PC-9 (cell line): ENCODE measurements around the gene KRTAP5-10. TPM values are rescaled to one million over a fixed set of nuclear protein-coding genes. Genes with fewer than 3 reads are reported as not detected.
"Not testable (repeated sequence)": the region's sequence is repeated elsewhere in the genome, so short reads cannot be mapped to it uniquely, and the experiment has no call there.

Experiments
- BruUV-seq: library from RNA; stranded (reverse); fragments of 400-500 nt; replicated peaks from 2 replicates; lab custom pipeline; 2021; lab: Mats Ljungman, UMichigan
- CTCF ChIA-PET: fragments of 300-600 bp; sonication (Branson Sonifier 250); formaldehyde crosslinking; loops from one replicate; lab custom pipeline; 2022; ENCODE audit warnings: antibody characterized with exemption; lab: Charles Lee
- POLR2A ChIA-PET: fragments of 300-600 bp; sonication (Branson Sonifier 250); formaldehyde crosslinking; loops from one replicate; lab custom pipeline; 2022; ENCODE audit warnings: antibody characterized with exemption; ENCODE audit not compliant: unreplicated experiment; lab: Charles Lee
- DNase-seq, 2 experiments: peaks; one replicate each; pipeline versions ENCODE4 v3.0.0 to v3.0.0-alpha.2; 2015 to 2022; ENCODE audit warnings: mixed read lengths in 1 of 2
- H2AFZ ChIP-seq: fragments of 200-600 bp; sonication (generic); 2 replicates; pipeline ENCODE4 v1.8.1; 2017; ENCODE audit warnings: antibody characterized with exemption
- H3F3A ChIP-seq: fragments of 200-600 bp; sonication (generic); 2 replicates; pipeline ENCODE4 v1.8.1; 2017; ENCODE audit warnings: antibody characterized with exemption, mild to moderate bottlenecking, low read depth; ENCODE audit not compliant: insufficient read depth
- H3K27ac ChIP-seq: fragments of 200-600 bp; sonication (generic); 2 replicates; pipeline ENCODE4 v1.6.1; 2016; ENCODE audit warnings: mixed run types
- H3K27me3 ChIP-seq: fragments of 200-600 bp; sonication (generic); 2 replicates; pipeline ENCODE4 v1.6.1; 2016; ENCODE audit warnings: low read depth, mixed run types; ENCODE audit not compliant: insufficient read depth
- H3K36me3 ChIP-seq: fragments of 200-600 bp; sonication (generic); 2 replicates; pipeline ENCODE4 v1.6.1; 2016; ENCODE audit warnings: low read depth, mixed run types
- H3K4me1 ChIP-seq: fragments of 200-600 bp; sonication (generic); replicated peaks from 2 replicates; pipeline ENCODE4 v1.6.1; 2016; ENCODE audit warnings: mixed run types; ENCODE audit not compliant: insufficient read depth
- H3K4me2 ChIP-seq: fragments of 200-600 bp; sonication (generic); 2 replicates; pipeline ENCODE4 v1.6.1; 2017; ENCODE audit warnings: mixed run types
- H3K4me3 ChIP-seq: fragments of 200-600 bp; sonication (generic); 2 replicates; pipeline ENCODE4 v1.6.1; 2016; ENCODE audit warnings: mixed run types
- H3K79me2 ChIP-seq: fragments of 200-600 bp; sonication (generic); 2 replicates; pipeline ENCODE4 v1.6.1; 2017; ENCODE audit warnings: low read depth, mixed run types
- H3K9me2 ChIP-seq: fragments of 200-600 bp; sonication (generic); 2 replicates; pipeline ENCODE4 v1.8.1; 2017; ENCODE audit warnings: mild to moderate bottlenecking; ENCODE audit not compliant: insufficient read depth
- H3K9me3 ChIP-seq: fragments of 200-600 bp; sonication (generic); 2 replicates; pipeline ENCODE4 v1.8.1; 2016; ENCODE audit warnings: low read depth; ENCODE audit not compliant: insufficient read depth
- H4K20me1 ChIP-seq: fragments of 200-600 bp; sonication (generic); 2 replicates; pipeline ENCODE4 v1.8.1; 2017; ENCODE audit not compliant: insufficient read depth
- intact Hi-C: fragments of 100-400 bp; cut with micrococcal nuclease; formaldehyde crosslinking; loops from one replicate; pipeline ENCODE4 v1.10.0; 2022; ENCODE audit not compliant: unreplicated experiment
- total RNA-seq: library from RNA; stranded (reverse); gene quantifications from 2 replicates; pipeline ENCODE4 v1.2.3, GENCODE V29; 2021

Gene KRTAP5-10
- total RNA-seq, 1 experiment from 2014 or later, result not detected

GRCh38 chr11:71607520-71608216, 42.3 kb downstream of the KRTAP5-10 start:
- H3K4me3 ChIP-seq, POLR2A ChIA-PET, H3K27me3 ChIP-seq, H3K36me3 ChIP-seq, H3K9me3 ChIP-seq, H3F3A ChIP-seq, H3K4me1 ChIP-seq, H2AFZ ChIP-seq, H3K9me2 ChIP-seq, BruUV-seq, H3K79me2 ChIP-seq, H4K20me1 ChIP-seq, intact Hi-C loops, H3K4me2 ChIP-seq, H3K27ac ChIP-seq, DNase-seq: not testable (repeated sequence)
- CTCF ChIA-PET, result interaction anchor here (0.6 kb wide), 1 partner anchor 216 kb away, joined by 4 read pairs; no protein-coding TSS in a partner anchor

- H3K9me2 ChIP-seq, intact Hi-C loops, H2AFZ ChIP-seq, H3K4me1 ChIP-seq, H3K4me3 ChIP-seq, H3K79me2 ChIP-seq, POLR2A ChIA-PET, CTCF ChIA-PET, H3K27ac ChIP-seq, H3K27me3 ChIP-seq, H4K20me1 ChIP-seq, H3F3A ChIP-seq, BruUV-seq, H3K4me2 ChIP-seq, DNase-seq, H3K9me3 ChIP-seq, H3K36me3 ChIP-seq: not testable (repeated sequence)
Measured at GRCh38 chr11:71608272-71608671, 42.9 kb downstream of the KRTAP5-10 start.

DNA sequence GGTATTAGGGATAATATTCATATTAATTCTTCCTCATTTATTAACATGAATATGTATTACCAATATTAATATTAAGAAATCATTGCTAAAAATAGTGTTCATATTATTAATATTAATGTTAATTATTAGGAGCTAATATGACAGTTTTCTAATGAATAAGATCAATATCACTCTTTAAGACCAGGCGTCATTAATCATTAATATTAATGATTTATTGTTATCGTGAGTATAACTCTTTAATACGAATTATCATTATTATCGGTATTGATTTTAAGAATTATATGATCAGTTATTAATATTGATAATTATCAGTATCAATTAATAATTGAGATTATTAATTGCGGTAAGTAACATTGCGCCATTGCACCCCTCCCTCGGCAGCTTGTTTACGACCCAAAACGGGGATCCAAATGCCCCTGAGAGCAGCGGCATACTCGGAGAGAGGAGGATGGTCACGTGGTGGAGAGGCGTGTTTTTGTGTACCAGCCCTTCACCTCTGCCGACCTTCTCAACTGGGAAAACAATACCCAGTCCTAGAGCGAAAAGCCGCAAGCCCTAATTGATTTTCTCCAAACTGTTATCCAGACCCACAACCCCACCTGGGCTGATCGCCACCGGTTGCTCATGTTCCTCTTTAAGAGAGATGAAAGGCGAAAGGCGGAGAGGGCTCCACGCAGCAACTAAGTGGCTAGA, 46.0 kb downstream of the KRTAP5-10 start:
- peaks cover 16% of the 10 kb centered on the region for H3F3A ChIP-seq
- H3K4me2 ChIP-seq, CTCF ChIA-PET, H3K79me2 ChIP-seq, H3K27me3 ChIP-seq, DNase-seq, H2AFZ ChIP-seq, H3K9me3 ChIP-seq, H4K20me1 ChIP-seq, H3K36me3 ChIP-seq, POLR2A ChIA-PET, BruUV-seq, H3K4me3 ChIP-seq, H3K27ac ChIP-seq, H3K9me2 ChIP-seq: not testable (repeated sequence)
- intact Hi-C loops, result loop anchor here (10.0 kb wide), 1 partner anchor 823 kb away; the partner anchor contains the start of gene CLPB
- H3K4me1 ChIP-seq, result peaks cover 36% of the 10 kb centered on the region

- H3K4me3 ChIP-seq, CTCF ChIA-PET, H4K20me1 ChIP-seq, H3K9me2 ChIP-seq, BruUV-seq, H3K79me2 ChIP-seq, H2AFZ ChIP-seq, H3K9me3 ChIP-seq, H3K27me3 ChIP-seq, DNase-seq, POLR2A ChIA-PET, H3K36me3 ChIP-seq, H3K27ac ChIP-seq: not testable (repeated sequence)
- H3K4me1 ChIP-seq, result peaks cover 47% of the 10 kb centered on the region
- peaks cover 18% of the 10 kb centered on the region for H3F3A ChIP-seq
- peak overlapping the region; percentile 83; the same call in 1 of the 2 replicates for H3K4me2 ChIP-seq
- intact Hi-C loops, result loop anchor here (10.0 kb wide), 1 partner anchor 821 kb away; the partner anchor contains the start of gene CLPB
Measured at GRCh38 chr11:71613931-71614330, 48.6 kb downstream of the KRTAP5-10 start.

GRCh38 chr11:71614366-71614917, 49.1 kb downstream of the KRTAP5-10 start:
- Histone ChIP-seq H3K4me3 (peak overlapping the region; percentile 39; the same call in 1 of the 2 replicates), H3K4me2 (peak overlapping the region; percentile 83)
- intact Hi-C loops, result loop anchor here (10.0 kb wide), 1 partner anchor 820 kb away; the partner anchor contains the start of gene CLPB

DNA sequence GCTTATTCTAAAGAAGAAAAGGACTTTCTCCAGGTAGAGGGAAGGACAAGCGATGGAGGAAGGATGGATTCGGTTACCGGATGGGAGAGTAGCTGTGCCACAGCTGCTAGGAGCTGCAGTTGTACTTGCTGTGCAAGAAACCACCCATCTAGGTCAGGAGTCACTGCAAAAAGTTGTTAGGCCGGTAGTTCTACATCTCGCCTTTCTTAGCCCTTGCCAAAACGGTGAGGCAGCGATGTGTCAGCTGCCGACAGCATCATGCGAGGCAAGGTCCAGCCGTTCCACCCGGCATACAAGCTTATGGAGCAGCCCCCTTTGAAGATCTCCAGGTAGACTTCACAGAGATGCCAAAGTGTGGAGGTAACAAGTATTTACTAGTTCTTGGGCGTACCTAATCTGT, 49.6 kb downstream of the KRTAP5-10 start:
- H3K4me1 ChIP-seq, result peaks cover 47% of the 10 kb centered on the region
- H3K9me2 ChIP-seq, H4K20me1 ChIP-seq, BruUV-seq, H3K27me3 ChIP-seq, CTCF ChIA-PET, H3K9me3 ChIP-seq, H3K36me3 ChIP-seq, H3K79me2 ChIP-seq, POLR2A ChIA-PET: not testable (repeated sequence)
- peaks cover 18% of the 10 kb centered on the region for H3F3A ChIP-seq
- peak overlapping the region; percentile 55 for H3K27ac ChIP-seq
- peak overlapping the region; percentile 39; the same call in 1 of the 2 replicates for H3K4me3 ChIP-seq
- intact Hi-C loops, result loop anchor here (10.0 kb wide), 1 partner anchor 820 kb away; the partner anchor contains the start of gene CLPB
- DNase-seq, result peak; percentile 86 to 97
- 0 out of 2 replicates have a peak overlapping the region, but pooled peaks have one; percentile 33 for H2AFZ ChIP-seq
- H3K4me2 ChIP-seq, result peak overlapping the region; percentile 83

More at GRCh38 chr11:71614366-71614917, 49.1 kb downstream of the KRTAP5-10 start:
- BruUV-seq, H3K27me3 ChIP-seq, CTCF ChIA-PET, H3K9me2 ChIP-seq, H3K36me3 ChIP-seq, H4K20me1 ChIP-seq, DNase-seq, H2AFZ ChIP-seq, POLR2A ChIA-PET, H3K79me2 ChIP-seq, H3K9me3 ChIP-seq: not testable (repeated sequence)
- peaks cover 18% of the 10 kb centered on the region for H3F3A ChIP-seq
- peaks cover 47% of the 10 kb centered on the region for H3K4me1 ChIP-seq
- H3K27ac ChIP-seq, result peak overlapping the region; percentile 55
